ENCODE results near the gene ARF3. TPM values are rescaled to one million over a fixed set of nuclear protein-coding genes. Genes with fewer than 3 reads are reported as not detected.

ARF3 gene
- total RNA-seq, 1 donor from 2014 or later = 113 TPM

DNA sequence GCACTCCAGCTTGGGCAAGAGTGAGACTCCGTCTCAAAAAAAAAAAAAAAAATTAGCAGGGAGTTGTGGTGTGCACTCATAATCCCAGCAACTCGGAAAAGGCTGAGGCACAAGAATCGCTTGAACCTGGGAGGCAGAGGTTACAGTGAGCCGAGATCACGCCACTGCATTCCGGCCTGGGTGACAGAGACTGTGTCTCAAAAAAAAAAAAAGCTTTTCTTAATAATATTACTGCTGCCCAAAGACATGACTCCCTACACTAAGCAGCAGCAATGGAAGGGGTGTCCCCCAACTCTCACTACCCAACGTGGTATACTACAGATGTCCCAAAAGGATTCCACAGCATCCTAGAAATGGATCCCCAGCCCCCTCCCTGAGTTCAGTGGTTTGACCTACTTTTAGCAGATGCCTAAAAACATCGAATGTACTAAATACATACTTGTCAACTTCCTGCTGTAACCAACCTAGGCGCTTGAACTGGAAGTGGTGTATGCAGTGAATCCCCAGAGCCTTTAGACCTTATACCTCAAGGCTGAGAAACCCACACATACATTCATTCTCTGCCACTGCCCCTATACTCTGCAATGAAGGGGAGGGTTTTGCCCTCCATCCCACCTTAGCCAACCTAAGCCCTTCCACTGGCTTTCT, 23.5 kb downstream of the ARF3 start:
- POLR2A ChIA-PET = interaction anchor here (0.6 kb wide), 1 partner anchor 9 kb away, joined by 3 read pairs; no protein-coding TSS in a partner anchor
- H3K4me3 Mint-ChIP-seq = no peak overlapping the region
- no peak overlapping the region for H3K27ac Mint-ChIP-seq
- no peaks in the 10 kb centered on the region for H3K9me3 Mint-ChIP-seq
- TF ChIP-seq, protein P1, sequence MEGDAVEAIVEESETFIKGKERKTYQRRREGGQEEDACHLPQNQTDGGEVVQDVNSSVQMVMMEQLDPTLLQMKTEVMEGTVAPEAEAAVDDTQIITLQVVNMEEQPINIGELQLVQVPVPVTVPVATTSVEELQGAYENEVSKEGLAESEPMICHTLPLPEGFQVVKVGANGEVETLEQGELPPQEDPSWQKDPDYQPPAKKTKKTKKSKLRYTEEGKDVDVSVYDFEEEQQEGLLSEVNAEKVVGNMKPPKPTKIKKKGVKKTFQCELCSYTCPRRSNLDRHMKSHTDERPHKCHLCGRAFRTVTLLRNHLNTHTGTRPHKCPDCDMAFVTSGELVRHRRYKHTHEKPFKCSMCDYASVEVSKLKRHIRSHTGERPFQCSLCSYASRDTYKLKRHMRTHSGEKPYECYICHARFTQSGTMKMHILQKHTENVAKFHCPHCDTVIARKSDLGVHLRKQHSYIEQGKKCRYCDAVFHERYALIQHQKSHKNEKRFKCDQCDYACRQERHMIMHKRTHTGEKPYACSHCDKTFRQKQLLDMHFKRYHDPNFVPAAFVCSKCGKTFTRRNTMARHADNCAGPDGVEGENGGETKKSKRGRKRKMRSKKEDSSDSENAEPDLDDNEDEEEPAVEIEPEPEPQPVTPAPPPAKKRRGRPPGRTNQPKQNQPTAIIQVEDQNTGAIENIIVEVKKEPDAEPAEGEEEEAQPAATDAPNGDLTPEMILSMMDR (IDR thresholded peaks at IDR 0.05) = no peak
- ATAC-seq (ENCODE audit: low read depth) = no peak
- CTCF ChIA-PET = interaction anchor here (0.6 to 2.1 kb wide), 7 partner anchors 9 to 63 kb away, joined by 3 to 11 read pairs (median 4); partner anchors contain the start of genes ARF3 and FKBP11
- no peaks in the 10 kb centered on the region for H3K27me3 Mint-ChIP-seq
- intact Hi-C loops (cut with micrococcal nuclease) = no loop called here
- peaks cover 66% of the 10 kb centered on the region for H3K36me3 Mint-ChIP-seq (ENCODE audit: low read depth)
- H3K4me1 Mint-ChIP-seq = peaks cover 19% of the 10 kb centered on the region
- DNase-seq = no peak

DNA sequence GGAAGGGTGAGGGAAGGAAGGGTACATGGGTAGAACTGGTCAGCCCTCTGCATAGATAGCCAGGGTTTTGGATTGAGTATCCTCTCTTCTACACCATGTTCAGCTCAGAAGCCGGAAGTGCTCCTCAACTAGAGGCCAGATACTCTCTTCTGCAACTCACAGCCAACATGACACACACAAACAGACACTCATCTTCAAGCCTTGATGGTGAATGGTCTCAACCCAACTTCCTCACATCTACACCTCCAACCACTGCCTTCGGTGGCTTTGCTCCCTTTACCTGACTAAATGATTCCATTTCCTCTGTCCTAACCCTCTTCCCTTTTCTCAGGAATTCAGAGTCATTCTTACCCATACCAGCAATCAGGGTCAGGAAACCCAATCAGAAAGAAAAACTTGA, 24.4 kb downstream of the ARF3 start:
- POLR2A ChIA-PET = no interaction called here
- intact Hi-C loops (cut with micrococcal nuclease) = no loop called here
- H3K4me3 Mint-ChIP-seq = no peak overlapping the region
- H3K36me3 Mint-ChIP-seq (ENCODE audit: low read depth) = peaks cover 58% of the 10 kb centered on the region
- H3K4me1 Mint-ChIP-seq = peaks cover 10% of the 10 kb centered on the region
- no peak for DNase-seq
- TF ChIP-seq, protein P1 (IDR thresholded peaks at IDR 0.05) = no peak
- H3K27me3 Mint-ChIP-seq = no peaks in the 10 kb centered on the region
- no peak for ATAC-seq (ENCODE audit: low read depth)
- H3K9me3 Mint-ChIP-seq = no peaks in the 10 kb centered on the region
- no peak overlapping the region for H3K27ac Mint-ChIP-seq
- CTCF ChIA-PET = interaction anchor here (1.6 to 2.1 kb wide), 2 partner anchors 8 to 36 kb away, joined by 3 to 11 read pairs; partner anchors contain the start of gene FKBP11

DNA sequence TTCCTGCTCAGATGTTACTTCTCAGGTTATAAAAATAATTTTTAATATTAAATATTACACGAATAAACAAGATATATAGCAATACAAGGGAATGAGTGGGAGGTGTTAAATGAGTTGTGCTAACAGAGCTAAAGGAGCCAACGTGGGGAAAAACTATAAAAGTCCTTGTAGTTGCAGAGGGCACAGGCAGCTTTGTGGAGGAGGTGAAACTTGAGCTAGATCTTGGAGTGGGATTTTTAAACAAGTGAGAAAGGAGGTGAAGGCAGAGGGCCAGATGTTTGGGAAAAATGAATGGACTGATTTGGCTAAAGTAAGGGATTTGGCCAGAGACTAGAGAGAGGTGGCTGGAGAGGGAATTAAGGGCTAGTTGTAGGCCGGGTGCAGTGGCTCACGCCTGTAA, 26.8 kb downstream of the ARF3 start:
- intact Hi-C loops (cut with micrococcal nuclease) = no loop called here
- Mint-ChIP-seq H3K4me3 (no peak overlapping the region), H3K27ac (no peak overlapping the region), H3K27me3 (no peaks in the 10 kb centered on the region), H3K4me1 (peaks cover 14% of the 10 kb centered on the region), H3K9me3 (no peaks in the 10 kb centered on the region), H3K36me3 (ENCODE audit: low read depth) (peaks cover 46% of the 10 kb centered on the region)
- TF ChIP-seq, protein P1 (IDR thresholded peaks at IDR 0.05) = no peak
- ChIA-PET POLR2A (no interaction called here), CTCF (interaction anchor here (10.6 kb wide), 1 partner anchor 48 kb away, joined by 74 read pairs; the partner anchor contains the start of gene WNT1)
- no peak for DNase-seq
- ATAC-seq (ENCODE audit: low read depth) = no peak

DNA sequence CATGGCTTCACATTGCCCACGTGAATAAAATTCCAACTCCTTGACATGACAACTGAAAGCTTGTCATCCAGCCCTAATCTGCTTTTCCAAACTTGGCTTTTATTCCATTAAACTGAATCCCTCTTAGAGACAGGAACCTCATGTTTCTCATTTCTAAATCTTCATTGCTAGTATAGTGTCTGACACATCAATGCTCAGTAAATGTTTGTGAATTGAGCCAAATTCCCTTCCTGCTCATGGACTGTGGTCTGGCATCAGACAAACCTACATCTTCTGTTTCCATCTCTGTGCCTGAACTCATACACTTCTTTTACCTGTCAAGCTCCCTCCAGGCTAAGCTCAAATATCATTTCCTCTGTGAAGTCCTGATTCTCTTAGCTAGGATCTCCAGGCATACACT, 27.7 kb downstream of the ARF3 start:
- ChIA-PET POLR2A (interaction anchor here (0.6 kb wide), 1 partner anchor 20 kb away, joined by 6 read pairs; no protein-coding TSS in a partner anchor), CTCF (interaction anchor here (1.0 to 10.6 kb wide), 3 partner anchors 49 to 77 kb away, joined by 3 to 74 read pairs (median 4); partner anchors contain the start of gene WNT1)
- H3K27me3 Mint-ChIP-seq = no peaks in the 10 kb centered on the region
- DNase-seq = no peak
- intact Hi-C loops (cut with micrococcal nuclease) = loop anchor here (10.0 kb wide), 1 partner anchor 305 kb away; no protein-coding TSS in a partner anchor
- ATAC-seq (ENCODE audit: low read depth) = no peak
- no peaks in the 10 kb centered on the region for H3K9me3 Mint-ChIP-seq
- peaks cover 46% of the 10 kb centered on the region for H3K36me3 Mint-ChIP-seq (ENCODE audit: low read depth)
- H3K27ac Mint-ChIP-seq = no peak overlapping the region
- TF ChIP-seq, protein P1 (IDR thresholded peaks at IDR 0.05) = no peak
- H3K4me3 Mint-ChIP-seq = no peak overlapping the region
- H3K4me1 Mint-ChIP-seq = peaks cover 15% of the 10 kb centered on the region

DNA sequence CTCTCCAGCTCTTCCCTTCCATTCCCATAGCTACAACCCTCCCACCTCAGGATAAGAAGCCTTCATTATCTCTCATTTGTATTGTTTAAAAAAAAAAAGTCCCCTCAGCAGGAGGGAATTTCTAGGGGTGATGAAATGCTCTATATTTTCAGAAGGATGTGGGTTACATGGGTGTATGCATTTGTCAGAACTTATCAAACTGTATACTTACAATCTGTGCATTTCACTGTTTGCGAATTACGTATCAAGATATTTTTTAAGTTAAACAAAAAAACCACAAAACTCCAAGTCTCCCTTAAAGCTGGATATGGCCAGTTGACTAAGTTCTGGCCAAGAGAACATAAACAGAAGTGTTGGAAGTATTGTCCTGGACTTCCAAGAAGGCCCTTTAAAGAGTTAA, 30.0 kb downstream of the ARF3 start:
- H3K4me1 Mint-ChIP-seq = peaks cover 27% of the 10 kb centered on the region
- DNase-seq (no peak), ATAC-seq (ENCODE audit: low read depth) (no peak)
- ChIA-PET CTCF (interaction anchor here (1.2 to 10.6 kb wide), 2 partner anchors 9 to 51 kb away, joined by 4 to 74 read pairs; partner anchors contain the start of gene WNT1), POLR2A (interaction anchor here (0.7 kb wide), 1 partner anchor 91 kb away, joined by 4 read pairs; the partner anchor contains the start of gene PRKAG1)
- peaks cover 37% of the 10 kb centered on the region for H3K36me3 Mint-ChIP-seq (ENCODE audit: low read depth)
- intact Hi-C loops (cut with micrococcal nuclease) = loop anchor here (10.0 kb wide), 1 partner anchor 308 kb away; no protein-coding TSS in a partner anchor
- TF ChIP-seq, protein P1 (IDR thresholded peaks at IDR 0.05) = no peak
- H3K27ac Mint-ChIP-seq = no peak overlapping the region
- no peaks in the 10 kb centered on the region for H3K9me3 Mint-ChIP-seq
- no peaks in the 10 kb centered on the region for H3K27me3 Mint-ChIP-seq
- peak overlapping the region; percentile 1 for H3K4me3 Mint-ChIP-seq

All from activated B cell treated with CpG ODN at 0.5 μM for 24 hours (primary cell).